GM12864 (cell line): ENCODE measurements around the gene ZFPM1.

Experiments
- DNase-seq: peaks from one replicate; pipeline ENCODE4 v3.0.0-alpha.2; 2011; ENCODE audit warnings: low read depth
- H3K4me3 ChIP-seq: 2 replicates; pipeline ENCODE4 v1.5.1; 2011; ENCODE audit warnings: mild to moderate bottlenecking, low read depth, low read length, control low read depth
- CTCF ChIP-seq: IDR thresholded peaks from 2 replicates; pipeline ENCODE4 v1.5.1; 2011; ENCODE audit warnings: low read depth, mild to moderate bottlenecking, moderate library complexity, low read length, control low read depth, inconsistent platforms; ENCODE audit errors: missing control alignments

Gene ZFPM1

GRCh38 chr16:88442727-88443576, 10.1 kb upstream of the ZFPM1 start:
- no peak overlapping the region for H3K4me3 ChIP-seq
- no peak for DNase-seq
- peak; percentile 88 for TF ChIP-seq CTCF

- H3K4me3 ChIP-seq: no peak overlapping the region
- no peak for DNase-seq
- TF ChIP-seq CTCF: no peak
Observed at GRCh38 chr16:88444826-88445582, 8.1 kb upstream of the ZFPM1 start.

GRCh38 chr16:88445583-88445960, 7.5 kb upstream of the ZFPM1 start:
- no peak for TF ChIP-seq CTCF
- H3K4me3 ChIP-seq: no peak overlapping the region
- DNase-seq: no peak

GRCh38 chr16:88446061-88446460, 7.0 kb upstream of the ZFPM1 start:
- DNase-seq: no peak
- H3K4me3 ChIP-seq: no peak overlapping the region
- TF ChIP-seq CTCF: no peak

GRCh38 chr16:88446736-88447135, 6.3 kb upstream of the ZFPM1 start:
- no peak for DNase-seq
- TF ChIP-seq CTCF: no peak
- H3K4me3 ChIP-seq: no peak overlapping the region

GRCh38 chr16:88447881-88448280, 5.2 kb upstream of the ZFPM1 start:
- no peak for TF ChIP-seq CTCF
- DNase-seq: no peak
- H3K4me3 ChIP-seq: no peak overlapping the region
